K562 (cell line): ENCODE results near the gene SS18L1. TPM values are rescaled to one million over a fixed set of nuclear protein-coding genes. Genes with fewer than 3 reads are reported as not detected.

Source experiments
- ATF1 ChIP-seq, 2 experiments: fragments of 450-650 bp in 1 of 2; IDR thresholded peaks; 2 replicates each; pipeline ENCODE4 v1.6.1; 2016; ENCODE audit warnings: missing compliant biosample characterization in 1 of 2, missing genetic modification characterization in 1 of 2
- CEBPG ChIP-seq, 3 experiments: fragments of 200-800 bp in 1 of 3; sonication (Bioruptor generic) in 1 of 3; sonication (generic) in 1 of 3; formaldehyde crosslinking in 1 of 3; IDR thresholded peaks in 2 of 3; conservative IDR thresholded peaks in 1 of 3; 2 replicates each; pipeline versions ENCODE4 v1.6.1 to v1.8.0; 2016 to 2022; ENCODE audit warnings: missing compliant biosample characterization in 2 of 3, missing genetic modification characterization in 2 of 3, mild to moderate bottlenecking in 1 of 3, missing genetic modification reagents in 1 of 3
- KAT2B ChIP-seq: IDR thresholded peaks from one replicate; pipeline ENCODE4 v1.6.1; 2012; ENCODE audit warnings: low read depth, mild to moderate bottlenecking, control low read depth, inconsistent platforms, low read length, moderate library complexity
- KLF16 ChIP-seq: IDR thresholded peaks from 2 replicates; pipeline ENCODE4 v1.6.1; 2016; ENCODE audit warnings: antibody characterized with exemption
- MEF2D ChIP-seq: conservative IDR thresholded peaks from 2 replicates; pipeline ENCODE4 v1.6.1; 2016; ENCODE audit warnings: low read depth, missing genetic modification characterization, missing compliant biosample characterization
- MTA1 ChIP-seq: fragments of 450-650 bp; IDR thresholded peaks from 2 replicates; pipeline ENCODE4 v1.6.1; 2017; ENCODE audit warnings: borderline replicate concordance
- MYNN ChIP-seq, 2 experiments: sonication (generic); formaldehyde crosslinking in 1 of 2; IDR thresholded peaks; 2 replicates each; pipeline versions ENCODE4 v1.5.0 to v1.6.1; 2016 to 2020; ENCODE audit warnings: antibody characterized with exemption in 1 of 2, missing genetic modification reagents in 1 of 2
- PKNOX1 ChIP-seq: fragments of 450-650 bp; IDR thresholded peaks from 2 replicates; pipeline ENCODE4 v1.6.1; 2016
- RBM14 ChIP-seq: fragments of 200-400 bp; formaldehyde crosslinking; IDR thresholded peaks from 2 replicates; pipeline ENCODE4 v1.6.1; 2018; ENCODE audit warnings: low read depth, mild to moderate bottlenecking, low read length, moderate library complexity, borderline replicate concordance; ENCODE audit not compliant: insufficient read depth
- RUNX1 ChIP-seq: sonication (generic); IDR thresholded peaks from 2 replicates; pipeline ENCODE4 v1.6.1; 2016; ENCODE audit warnings: antibody characterized with exemption, low read depth
- STAT6 ChIP-seq: sonication (generic); formaldehyde crosslinking; IDR thresholded peaks from 2 replicates; pipeline ENCODE4 v1.8.1; 2023; ENCODE audit warnings: mild to moderate bottlenecking, missing genetic modification reagents
- THAP12 ChIP-seq: fragments of 250-450 bp; sonication (Bioruptor Pico); IDR thresholded peaks from 2 replicates; pipeline ENCODE4 v1.9.0; 2021; ENCODE audit warnings: mild to moderate bottlenecking, inconsistent platforms
- USF2 ChIP-seq: sonication (generic); formaldehyde crosslinking; IDR thresholded peaks from 2 replicates; pipeline ENCODE4 v1.5.0; 2020; ENCODE audit warnings: missing genetic modification reagents
- ZC3H8 ChIP-seq: fragments of 450-650 bp; IDR thresholded peaks from 2 replicates; pipeline ENCODE4 v1.6.1; 2017
- ZNF449 ChIP-seq: fragments of 250-450 bp; sonication (Bioruptor Pico); IDR thresholded peaks from 2 replicates; pipeline ENCODE4 v1.8.0; 2022; ENCODE audit warnings: moderate library complexity, mild to moderate bottlenecking, inconsistent platforms
- ZNF699 ChIP-seq: fragments of 250-450 bp; sonication (Bioruptor Pico); IDR thresholded peaks from 2 replicates; pipeline ENCODE4 v1.8.0; 2021; ENCODE audit warnings: mild to moderate bottlenecking, moderate library complexity; ENCODE audit not compliant: insufficient replicate concordance
- ZNF76 ChIP-seq: fragments of 250-450 bp; sonication (Bioruptor Pico); IDR thresholded peaks from 2 replicates; pipeline ENCODE4 v1.4.0; 2020; ENCODE audit warnings: mild to moderate bottlenecking, moderate library complexity, borderline replicate concordance
- ZNF79 ChIP-seq: fragments of 250-450 bp; sonication (Bioruptor Pico); IDR thresholded peaks from 2 replicates; pipeline ENCODE4 v1.4.0; 2020; ENCODE audit warnings: low read depth, mild to moderate bottlenecking, moderate library complexity
- polyA plus RNA-seq, 8 experiments: library from polyadenylated mRNA; depleted of rRNA in 4 of 8; stranded (reverse) in 5 of 8; unstranded in 3 of 8; fragments of >200 nt; fragmentation: Nextera tagmentation in 2 of 8; fragmentation: Illumina TruSeq in 1 of 8; extraction: Ambion mirVana in 2 of 8; extraction: Trizol in 1 of 8; gene quantifications; 2 replicates each; pipeline versions ENCODE4 v1.2.1 to v1.2.3, GENCODE V29; 2011 to 2014; ENCODE audit warnings: inconsistent platforms in 1 of 8, missing spikeins in 1 of 8
- total RNA-seq, 7 experiments: library from RNA; depleted of rRNA in 6 of 7; stranded (reverse); fragments of >200 nt in 6 of 7; fragmentation: Illumina TruSeq in 2 of 7; extraction: Trizol in 2 of 7; gene quantifications; 2 replicates each; pipeline versions ENCODE4 v1.2.1 to v1.2.3, GENCODE V29; 2011 to 2021; ENCODE audit warnings: low replicate concordance in 1 of 7

The SS18L1 gene
- total and polyA plus RNA-seq, 9 of the 15 experiments (the other 6 are each of a cell fraction or from before 2014, with no cell fraction given) = 2.7 to 28.3 (median 15.1) TPM

GRCh38 chr20:62146019-62146755 is 2.6 kb downstream of the SS18L1 start (continued):
- TF ChIP-seq USF2 = peak; percentile 92
- no peak for TF ChIP-seq KAT2B
- TF ChIP-seq MYNN (IDR thresholded peaks at IDR 0.05) = no peak
- TF ChIP-seq MYNN (CRISPR knock-in tag; IDR thresholded peaks at IDR 0.05) = no peak
- no peak for TF ChIP-seq ZNF79 (CRISPR knock-in tag)
- no peak for TF ChIP-seq RBM14
- TF ChIP-seq CEBPG (CRISPR knock-in tag; IDR thresholded peaks at IDR 0.05) = no peak
- TF ChIP-seq CEBPG (tag; conservative IDR thresholded peaks at IDR 0.05 in 1 of 2, IDR thresholded peaks at IDR 0.05 in 1 of 2) = no peak
- TF ChIP-seq MEF2D (tag) = 0 out of 2 replicates have a peak, but pooled peaks have one; percentile 31
- no peak for TF ChIP-seq RUNX1
- TF ChIP-seq ZC3H8 = no peak
- no peak for TF ChIP-seq ZNF699 (CRISPR knock-in tag)
- TF ChIP-seq ATF1 (CRISPR knock-in tag; IDR thresholded peaks at IDR 0.05) = no peak
- TF ChIP-seq ATF1 (tag; IDR thresholded peaks at IDR 0.05) = peak; percentile 87
- 0 out of 2 replicates have a peak, but pooled peaks have one; percentile 57 for TF ChIP-seq STAT6 (CRISPR knock-in tag)
- TF ChIP-seq THAP12 = no peak
- no peak for TF ChIP-seq ZNF449
- TF ChIP-seq KLF16 = no peak
- TF ChIP-seq PKNOX1 = peak; percentile 56; the same call in 1 of the 2 replicates
- no peak for TF ChIP-seq ZNF76 (CRISPR knock-in tag)
- peak; percentile 83 for TF ChIP-seq MTA1
